ENCODE measurements around the gene COX6A1. TPM values are rescaled to one million over a fixed set of nuclear protein-coding genes. Genes with fewer than 3 reads are reported as not detected.
A peak's percentile ranks its signal among the peaks of the same experiment; 100 is the strongest.
"Not testable (repeated sequence)": the region's sequence is repeated elsewhere in the genome, so short reads cannot be mapped to it uniquely, and the experiment has no call there.

Gene COX6A1
- polyA plus RNA-seq, 1 donor from 2014 or later = 830 TPM

- Mint-ChIP-seq H3K9me3 (no peaks in the 10 kb centered on the region), H3K4me3 (peak within 1 kb of the TSS; percentile 90 to 99 (median 98)), H3K27me3 (peaks cover 1% of the 10 kb centered on the region), H3K4me1 (peaks cover 6 to 18% (median 16%) of the 10 kb centered on the region in 3 donors), H3K36me3 (no peaks in the 10 kb centered on the region), H3K27ac (peak within 1 kb of the TSS; percentile 83 to 100 (median 97))
These were observed 8.3 kb downstream of the COX6A1 start, which contains the start of the genes GATC and TRIAP1 for GRCh38 chr12:120445911-120446843. Gene GATC (plus strand): TSS chr12:120446444. CDS start chr12:120446481, 37 bp downstream. Gene TRIAP1 (minus strand): TSS chr12:120446384. CDS start chr12:120446372, 12 bp downstream.

GRCh38 chr12:120446844-120447178 lies 8.9 kb downstream of the COX6A1 start:
- not testable (repeated sequence) for H3K27me3 Mint-ChIP-seq, H3K9me3 Mint-ChIP-seq, H3K36me3 Mint-ChIP-seq
- Mint-ChIP-seq H3K4me1 (peaks cover 6 to 18% (median 15%) of the 10 kb centered on the region in 3 donors), H3K27ac (peak overlapping the region; percentile 83 to 100 (median 97)), H3K4me3 (peak overlapping the region; percentile 90 to 99 (median 98))

GRCh38 chr12:120447992-120448391 lies 10.1 kb downstream of the COX6A1 start:
- peaks cover 6 to 18% (median 15%) of the 10 kb centered on the region in 3 donors for H3K4me1 Mint-ChIP-seq
- H3K9me3 Mint-ChIP-seq = no peaks in the 10 kb centered on the region
- peak overlapping the region; percentile 90 to 99 (median 98) for H3K4me3 Mint-ChIP-seq
- H3K27ac Mint-ChIP-seq = peak overlapping the region in 2 of 3 donors; percentile 57 to 83
- H3K27me3 Mint-ChIP-seq = peaks cover 1% of the 10 kb centered on the region
- H3K36me3 Mint-ChIP-seq = no peaks in the 10 kb centered on the region

GRCh38 chr12:120452524-120452923 lies 14.6 kb downstream of the COX6A1 start:
- not testable (repeated sequence) for H3K4me3 Mint-ChIP-seq, H3K9me3 Mint-ChIP-seq, H3K36me3 Mint-ChIP-seq, H3K27me3 Mint-ChIP-seq
- peaks cover 4 to 11% (median 8%) of the 10 kb centered on the region in 3 donors for H3K4me1 Mint-ChIP-seq
- H3K27ac Mint-ChIP-seq = peak overlapping the region in 1 of 3 donors; percentile 48

- Mint-ChIP-seq H3K27ac (peak overlapping the region in 1 of 3 donors; percentile 1), H3K36me3 (no peaks in the 10 kb centered on the region), H3K27me3 (no peaks in the 10 kb centered on the region), H3K4me1 (peaks cover 4 to 6% (median 6%) of the 10 kb centered on the region in 3 donors), H3K4me3 (peak overlapping the region in 1 of 4 donors; percentile 23), H3K9me3 (no peaks in the 10 kb centered on the region)
These were observed 15.3 kb downstream of the COX6A1 start for GRCh38 chr12:120453060-120453750.

GRCh38 chr12:120453977-120454376 lies 16.1 kb downstream of the COX6A1 start:
- no peaks in the 10 kb centered on the region for H3K36me3 Mint-ChIP-seq
- H3K4me1 Mint-ChIP-seq = peaks cover 4 to 6% (median 6%) of the 10 kb centered on the region in 3 donors
- H3K9me3 Mint-ChIP-seq = no peaks in the 10 kb centered on the region
- peak overlapping the region in 2 of 3 donors; percentile 1 to 59 for H3K27ac Mint-ChIP-seq
- peak overlapping the region in 1 of 4 donors; percentile 5 for H3K4me3 Mint-ChIP-seq
- no peaks in the 10 kb centered on the region for H3K27me3 Mint-ChIP-seq

GRCh38 chr12:120455302-120455701 lies 17.4 kb downstream of the COX6A1 start:
- H3K27me3 Mint-ChIP-seq = no peaks in the 10 kb centered on the region
- H3K4me3 Mint-ChIP-seq = peak overlapping the region in 1 of 4 donors; percentile 2
- no peaks in the 10 kb centered on the region for H3K36me3 Mint-ChIP-seq
- H3K27ac Mint-ChIP-seq = no peak overlapping the region
- H3K9me3 Mint-ChIP-seq = no peaks in the 10 kb centered on the region
- H3K4me1 Mint-ChIP-seq = peaks cover 3 to 6% (median 4%) of the 10 kb centered on the region in 3 donors

- Mint-ChIP-seq H3K9me3 (no peaks in the 10 kb centered on the region), H3K4me3 (no peak overlapping the region), H3K27ac (no peak overlapping the region), H3K4me1 (peaks cover 3 to 6% (median 4%) of the 10 kb centered on the region in 3 donors), H3K27me3 (no peaks in the 10 kb centered on the region), H3K36me3 (peaks cover 1% of the 10 kb centered on the region)
These were observed 19.2 kb downstream of the COX6A1 start for GRCh38 chr12:120457133-120457532.

- Mint-ChIP-seq H3K27me3 (no peaks in the 10 kb centered on the region), H3K36me3 (peaks cover 1% of the 10 kb centered on the region)
These were observed 22.2 kb downstream of the COX6A1 start for GRCh38 chr12:120460157-120460556.

GRCh38 chr12:120462099-120462640 lies 24.3 kb downstream of the COX6A1 start:
- Mint-ChIP-seq H3K9me3 (no peaks in the 10 kb centered on the region), H3K36me3 (peaks cover 1% of the 10 kb centered on the region), H3K27me3 (no peaks in the 10 kb centered on the region), H3K4me1 (peaks cover 10 to 29% (median 15%) of the 10 kb centered on the region in 3 donors), H3K27ac (peak overlapping the region in 1 of 3 donors; percentile 25), H3K4me3 (no peak overlapping the region)

More at GRCh38 chr12:120460157-120460556, 22.2 kb downstream of the COX6A1 start:
- no peaks in the 10 kb centered on the region for H3K9me3 Mint-ChIP-seq
- peaks cover 0 to 12% (median 3%) of the 10 kb centered on the region in 3 donors for H3K4me1 Mint-ChIP-seq
- no peak overlapping the region for H3K4me3 Mint-ChIP-seq
- H3K27ac Mint-ChIP-seq = peak overlapping the region in 1 of 3 donors; percentile 76

GRCh38 chr12:120463712-120464111 lies 25.8 kb downstream of the COX6A1 start:
- Mint-ChIP-seq H3K27me3 (no peaks in the 10 kb centered on the region), H3K4me3 (no peak overlapping the region), H3K36me3 (peaks cover 1% of the 10 kb centered on the region), H3K9me3 (no peaks in the 10 kb centered on the region), H3K4me1 (peaks cover 17 to 41% (median 25%) of the 10 kb centered on the region in 3 donors), H3K27ac (no peak overlapping the region)

GRCh38 chr12:120465756-120466155 lies 27.8 kb downstream of the COX6A1 start:
- Mint-ChIP-seq H3K27me3 (peaks cover 2% of the 10 kb centered on the region), H3K4me3 (peak overlapping the region in 1 of 4 donors; percentile 69), H3K27ac (peak overlapping the region in 1 of 3 donors; percentile 87), H3K9me3 (no peaks in the 10 kb centered on the region), H3K36me3 (peaks cover 3% of the 10 kb centered on the region), H3K4me1 (peaks cover 20 to 46% (median 29%) of the 10 kb centered on the region in 3 donors)

- peaks cover 2% of the 10 kb centered on the region for H3K27me3 Mint-ChIP-seq
- H3K36me3 Mint-ChIP-seq = peaks cover 3% of the 10 kb centered on the region
- H3K27ac Mint-ChIP-seq = peak overlapping the region; percentile 75 to 87 (median 84)
- no peaks in the 10 kb centered on the region for H3K9me3 Mint-ChIP-seq
- H3K4me3 Mint-ChIP-seq = peak overlapping the region in 3 of 4 donors; percentile 21 to 70 (median 69)
- H3K4me1 Mint-ChIP-seq = peaks cover 20 to 46% (median 29%) of the 10 kb centered on the region in 3 donors
These were observed 28.8 kb downstream of the COX6A1 start for GRCh38 chr12:120466560-120467315.

- peaks cover 2% of the 10 kb centered on the region for H3K36me3 Mint-ChIP-seq
- peaks cover 2% of the 10 kb centered on the region for H3K27me3 Mint-ChIP-seq
- peak overlapping the region; percentile 69 to 87 (median 86) for H3K4me3 Mint-ChIP-seq
- no peaks in the 10 kb centered on the region for H3K9me3 Mint-ChIP-seq
- peaks cover 20 to 44% (median 29%) of the 10 kb centered on the region in 3 donors for H3K4me1 Mint-ChIP-seq
- peak overlapping the region; percentile 64 to 97 (median 91) for H3K27ac Mint-ChIP-seq
These were observed 29.5 kb downstream of the COX6A1 start for GRCh38 chr12:120467439-120467838.

Data from IgD-negative memory B cell (primary cell).